PC-3 (cell line): ENCODE data around the gene DIMT1.

Source experiments
- EZH2 ChIP-seq: fragments of 300-600 bp; sonication (generic); IDR thresholded peaks from one replicate; pipeline ENCODE4 v1.6.1; 2017; ENCODE audit warnings: antibody characterized with exemption, mild to moderate bottlenecking, low read length; ENCODE audit not compliant: unreplicated experiment
- EZH2phosphoT487 ChIP-seq: fragments of 300-600 bp; sonication (generic); IDR thresholded peaks from 2 replicates; pipeline ENCODE4 v1.6.1; 2018; ENCODE audit warnings: mild to moderate bottlenecking, antibody characterized with exemption, low read length, borderline replicate concordance
- TF ChIP-seq, protein P1 (sequence below): fragments of 300-600 bp; sonication (generic); conservative IDR thresholded peaks from 2 replicates; pipeline ENCODE4 v1.5.1; 2017; ENCODE audit warnings: antibody characterized with exemption, low read depth, mild to moderate bottlenecking, low read length

DNA sequence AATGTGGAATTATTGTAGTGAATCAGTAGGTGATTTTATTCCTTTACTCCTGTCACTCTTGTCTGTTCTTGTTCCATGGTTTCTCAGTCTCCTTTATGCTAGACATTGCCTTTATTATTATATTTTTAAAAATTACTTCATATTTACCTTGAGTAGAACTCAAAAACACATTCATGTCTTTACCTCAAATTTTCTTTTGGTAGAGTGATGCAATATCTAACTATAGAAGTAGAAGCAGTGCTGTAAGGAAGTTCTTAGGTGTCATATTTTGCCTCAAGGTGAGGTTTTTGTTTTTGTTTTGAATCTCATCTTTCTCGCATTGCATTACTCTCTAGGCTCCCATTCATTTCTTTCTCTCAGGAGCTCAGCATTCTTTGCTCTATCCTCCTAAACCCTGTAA lies 21.1 kb upstream of the DIMT1 start:
- TF ChIP-seq, protein P1, sequence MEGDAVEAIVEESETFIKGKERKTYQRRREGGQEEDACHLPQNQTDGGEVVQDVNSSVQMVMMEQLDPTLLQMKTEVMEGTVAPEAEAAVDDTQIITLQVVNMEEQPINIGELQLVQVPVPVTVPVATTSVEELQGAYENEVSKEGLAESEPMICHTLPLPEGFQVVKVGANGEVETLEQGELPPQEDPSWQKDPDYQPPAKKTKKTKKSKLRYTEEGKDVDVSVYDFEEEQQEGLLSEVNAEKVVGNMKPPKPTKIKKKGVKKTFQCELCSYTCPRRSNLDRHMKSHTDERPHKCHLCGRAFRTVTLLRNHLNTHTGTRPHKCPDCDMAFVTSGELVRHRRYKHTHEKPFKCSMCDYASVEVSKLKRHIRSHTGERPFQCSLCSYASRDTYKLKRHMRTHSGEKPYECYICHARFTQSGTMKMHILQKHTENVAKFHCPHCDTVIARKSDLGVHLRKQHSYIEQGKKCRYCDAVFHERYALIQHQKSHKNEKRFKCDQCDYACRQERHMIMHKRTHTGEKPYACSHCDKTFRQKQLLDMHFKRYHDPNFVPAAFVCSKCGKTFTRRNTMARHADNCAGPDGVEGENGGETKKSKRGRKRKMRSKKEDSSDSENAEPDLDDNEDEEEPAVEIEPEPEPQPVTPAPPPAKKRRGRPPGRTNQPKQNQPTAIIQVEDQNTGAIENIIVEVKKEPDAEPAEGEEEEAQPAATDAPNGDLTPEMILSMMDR: no peak
- no peak for TF ChIP-seq EZH2
- no peak for TF ChIP-seq EZH2phosphoT487
